RPMI8226 (cell line): ENCODE results near the gene COL13A1.
A peak's percentile ranks its signal among the peaks of the same experiment; 100 is the strongest.

Experiments used
- DNase-seq: peaks from one replicate; pipeline ENCODE4 v3.0.0-alpha.2; 2015

Gene COL13A1

DNA sequence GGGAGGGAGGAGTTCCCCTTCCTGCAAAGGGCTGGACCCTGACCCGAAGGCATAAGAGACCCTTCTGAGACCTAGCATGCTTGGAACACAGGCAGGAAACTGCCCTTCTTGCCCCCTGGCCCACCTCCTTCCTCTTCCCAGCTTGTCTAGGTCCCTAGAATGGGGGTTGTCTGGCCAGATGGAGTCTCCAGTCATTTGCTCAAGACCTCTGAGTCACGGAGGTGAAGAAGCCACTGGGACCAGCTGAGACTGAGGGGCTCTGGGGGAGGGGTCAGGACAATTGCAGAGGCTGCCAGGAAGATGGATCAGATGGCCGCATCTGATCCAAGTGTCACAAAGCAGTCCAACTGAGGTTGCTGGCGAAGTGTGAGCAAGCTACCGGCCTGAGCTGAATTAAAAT, 46.2 kb downstream of the COL13A1 start:
- DNase-seq: no peak

DNA sequence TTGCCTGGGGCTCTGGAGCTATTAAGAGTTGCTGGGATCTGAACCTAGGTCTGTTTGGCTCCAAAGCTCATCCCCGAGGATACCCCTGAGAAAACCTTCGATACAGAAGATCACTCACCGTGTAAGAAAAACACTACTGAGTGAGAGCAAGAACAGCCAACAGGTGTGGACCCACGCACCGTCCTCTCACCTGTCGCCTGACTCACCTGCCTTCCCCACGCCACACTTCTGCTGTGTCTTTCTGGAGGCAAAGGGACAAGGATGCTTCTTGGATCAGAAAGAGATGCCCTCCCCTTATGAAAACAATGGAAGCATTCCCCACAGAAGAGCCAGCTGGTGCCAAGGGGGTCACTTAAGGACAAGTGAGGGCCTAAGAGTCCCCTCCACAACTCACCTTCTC, 46.7 kb downstream of the COL13A1 start:
- DNase-seq: no peak

DNA sequence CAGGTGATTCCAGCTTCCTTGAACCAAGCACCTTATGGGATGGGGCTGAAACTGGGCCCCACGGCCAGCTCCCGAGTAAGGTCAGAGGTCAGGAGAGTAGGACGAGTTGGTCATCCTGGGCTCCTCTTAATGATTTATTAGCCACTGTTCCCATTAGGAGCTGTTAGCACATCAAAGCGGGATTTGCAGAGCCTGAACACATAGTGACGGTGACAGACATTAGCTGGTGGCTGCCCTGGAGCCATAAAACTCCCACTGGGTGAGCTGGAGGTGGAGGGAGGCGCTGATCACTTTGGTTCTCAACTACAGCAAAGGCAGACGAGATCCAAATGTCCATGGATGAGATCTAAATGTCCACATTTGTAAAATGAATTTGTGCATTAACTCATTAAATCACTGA, 48.1 kb downstream of the COL13A1 start:
- no peak for DNase-seq

DNA sequence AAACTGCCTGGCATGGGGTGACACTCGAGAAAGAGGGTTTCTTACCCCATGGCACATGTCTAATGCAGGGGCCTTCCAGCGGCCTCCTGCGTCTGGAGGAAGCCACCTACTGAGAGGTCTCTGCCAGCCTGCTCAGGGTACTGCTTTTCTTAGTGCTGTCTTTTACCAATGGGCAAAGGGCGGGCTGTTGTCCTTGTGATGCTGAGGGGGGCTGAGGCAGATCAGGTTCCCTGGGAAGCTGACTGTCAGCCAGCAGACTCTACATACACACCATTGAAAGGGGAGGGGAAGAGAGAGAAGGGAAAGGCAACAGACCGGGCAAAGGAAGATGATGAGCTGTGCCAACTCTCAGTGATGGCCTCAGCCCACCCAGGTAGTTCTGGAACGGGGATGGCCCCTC, 48.7 kb downstream of the COL13A1 start:
- no peak for DNase-seq

DNA sequence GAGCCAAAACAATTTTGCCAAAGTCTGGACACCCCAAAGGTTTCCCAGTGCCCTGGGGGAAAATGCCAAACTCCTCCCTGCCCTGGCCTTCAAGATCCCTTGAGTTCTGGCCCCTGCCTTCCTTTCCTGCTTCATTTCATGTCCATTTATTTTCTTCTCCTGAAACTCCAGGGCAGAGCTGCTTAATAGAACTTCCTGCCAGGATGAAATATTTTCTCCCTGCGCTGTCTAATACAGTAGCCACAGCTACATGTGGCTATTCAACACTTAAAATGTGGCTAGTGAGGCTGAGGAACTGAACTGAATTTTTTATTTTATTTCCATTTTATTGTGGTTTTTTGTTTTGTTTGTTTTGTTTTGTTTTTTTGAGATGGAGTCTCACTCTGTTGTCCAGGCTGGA, 49.6 kb downstream of the COL13A1 start:
- no peak for DNase-seq

DNA sequence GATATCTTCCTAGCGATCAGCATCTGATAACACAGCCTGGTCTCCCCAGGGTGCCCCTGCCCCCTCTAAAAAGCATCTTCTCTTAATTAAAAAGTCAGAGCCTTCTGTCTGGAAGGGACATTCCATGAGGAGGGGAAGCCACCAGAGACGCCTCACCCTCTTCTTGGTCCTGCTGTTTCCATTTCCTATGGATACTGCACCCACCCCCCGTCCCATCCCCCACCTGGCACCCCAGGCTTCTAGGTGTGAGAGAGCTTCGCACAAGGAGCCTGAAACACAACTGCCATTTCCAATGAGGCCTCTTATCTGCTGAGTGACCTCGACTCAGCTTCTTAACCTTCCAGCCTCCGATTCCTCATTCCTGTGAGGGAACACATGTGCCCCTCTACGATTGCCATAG, 51.4 kb downstream of the COL13A1 start:
- DNase-seq: no peak

DNA sequence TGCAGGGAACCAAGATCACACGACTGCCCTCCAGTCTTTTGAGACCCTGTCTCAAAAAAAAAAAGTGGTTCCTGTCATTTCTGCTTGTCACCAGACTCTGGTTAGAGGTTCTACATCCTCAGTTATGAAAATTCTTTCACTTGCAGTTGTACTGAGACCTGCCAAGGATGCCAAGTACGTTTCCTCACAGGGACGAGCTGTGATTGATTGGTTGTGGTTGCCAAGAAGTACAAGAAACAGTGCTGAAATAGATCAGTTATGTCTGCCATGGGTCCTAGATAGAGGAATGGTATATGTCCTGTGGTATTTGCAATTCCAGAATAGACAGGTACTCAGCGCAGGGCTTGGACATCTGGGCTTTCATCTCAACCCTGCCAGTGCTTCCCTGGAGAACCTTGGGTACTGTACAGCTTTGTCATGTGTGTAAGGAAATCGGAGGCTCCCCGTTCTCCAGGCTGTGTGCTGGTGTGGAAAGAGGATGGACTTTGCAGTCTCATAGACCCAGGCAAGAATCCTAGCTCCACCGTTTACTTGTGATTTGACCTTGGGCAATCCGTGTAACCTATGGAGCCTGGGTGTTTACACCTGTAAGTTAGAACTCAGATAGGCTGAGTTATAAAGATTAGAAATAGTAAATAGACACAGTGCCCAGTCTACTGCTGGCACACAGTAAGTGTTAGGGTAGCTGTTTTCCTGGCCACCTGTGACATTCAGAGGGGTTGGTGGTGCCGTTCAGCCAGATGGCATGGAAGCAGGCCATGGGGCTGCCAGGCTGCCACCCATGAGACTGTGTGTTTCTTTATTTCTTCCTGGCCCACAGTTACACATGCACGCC, 53.0 kb downstream of the COL13A1 start:
- DNase-seq: peak; percentile 42

DNA sequence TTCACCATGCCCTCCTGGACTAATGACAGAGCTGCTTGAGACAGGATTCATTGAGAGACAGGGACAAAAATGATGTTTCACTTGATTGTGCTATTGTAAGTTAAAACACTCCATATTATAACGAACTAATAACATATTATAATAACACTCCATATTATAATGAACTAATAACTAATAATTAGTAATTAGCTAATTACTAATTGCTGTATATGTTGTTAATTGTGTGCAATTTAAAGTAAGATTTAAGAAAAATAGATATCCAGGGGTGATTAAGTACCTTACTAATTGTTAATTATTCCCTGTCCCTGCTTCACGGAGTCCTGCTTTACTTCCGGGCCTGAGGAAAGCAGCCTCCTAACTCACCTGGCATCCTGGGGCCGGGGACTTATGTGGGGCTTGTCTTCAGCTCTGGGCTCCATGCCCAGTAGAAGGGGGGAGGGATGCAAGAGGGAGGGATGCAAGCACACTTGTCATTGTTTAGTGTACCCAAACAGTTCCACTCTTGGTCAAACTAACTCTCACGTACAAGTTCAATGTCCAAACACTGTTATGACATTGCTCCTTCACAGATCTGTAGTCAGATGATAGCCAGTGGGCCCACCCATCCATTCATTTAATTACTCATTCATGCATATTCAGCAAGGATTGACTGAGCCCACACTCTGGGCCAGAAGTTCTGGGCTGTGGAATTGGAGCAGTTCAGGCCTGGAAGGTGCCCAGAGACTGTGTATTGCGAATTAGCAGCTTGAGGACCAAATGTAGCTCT, 53.8 kb downstream of the COL13A1 start:
- peak; percentile 59 for DNase-seq

DNA sequence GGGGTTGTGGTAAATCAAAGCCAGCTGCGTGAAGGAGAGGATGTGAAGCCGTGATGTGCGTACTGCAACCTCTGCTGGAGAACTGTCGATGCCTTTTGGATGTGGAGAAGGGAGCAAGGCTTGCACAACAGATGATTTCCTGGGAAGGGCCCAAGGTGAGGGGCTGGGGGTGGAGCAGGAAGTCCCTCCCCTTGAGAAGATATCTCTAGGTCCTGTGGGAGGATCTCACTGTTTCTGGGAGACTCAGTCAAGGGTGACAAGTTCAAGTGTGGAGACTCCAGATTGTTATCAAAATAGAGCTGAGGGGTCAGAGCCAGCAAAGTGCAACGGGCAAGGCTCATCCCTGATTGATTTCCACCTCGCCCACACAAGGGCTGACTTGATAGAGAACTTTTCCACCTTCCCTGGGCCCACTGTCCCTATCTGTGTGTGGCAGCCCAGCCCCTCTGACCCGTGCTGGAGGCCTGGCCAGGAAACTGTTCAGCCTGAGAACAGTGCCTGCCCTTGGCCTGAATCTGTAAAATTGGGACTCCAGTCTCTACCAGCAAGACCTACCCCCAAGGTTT, 55.0 kb downstream of the COL13A1 start:
- DNase-seq: no peak

DNA sequence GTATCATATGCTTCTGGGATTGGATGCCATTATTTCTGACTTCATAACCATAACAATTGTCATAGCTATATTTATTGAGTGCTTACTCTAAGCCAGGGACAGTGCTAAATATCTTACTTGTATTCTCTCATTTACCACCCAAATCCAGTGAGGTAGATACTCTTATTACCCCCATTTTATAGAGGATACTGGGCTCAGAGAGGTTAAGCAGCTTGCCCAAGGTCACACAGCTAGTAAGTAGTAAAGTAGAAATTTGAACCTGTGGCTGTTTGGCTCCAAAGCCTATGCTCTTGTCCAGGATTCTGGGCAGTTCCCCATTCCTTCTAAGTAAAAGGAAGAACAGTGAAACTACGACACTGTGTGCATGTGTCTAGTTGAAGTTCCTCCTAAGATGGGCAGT, 56.5 kb downstream of the COL13A1 start:
- DNase-seq: no peak

DNA sequence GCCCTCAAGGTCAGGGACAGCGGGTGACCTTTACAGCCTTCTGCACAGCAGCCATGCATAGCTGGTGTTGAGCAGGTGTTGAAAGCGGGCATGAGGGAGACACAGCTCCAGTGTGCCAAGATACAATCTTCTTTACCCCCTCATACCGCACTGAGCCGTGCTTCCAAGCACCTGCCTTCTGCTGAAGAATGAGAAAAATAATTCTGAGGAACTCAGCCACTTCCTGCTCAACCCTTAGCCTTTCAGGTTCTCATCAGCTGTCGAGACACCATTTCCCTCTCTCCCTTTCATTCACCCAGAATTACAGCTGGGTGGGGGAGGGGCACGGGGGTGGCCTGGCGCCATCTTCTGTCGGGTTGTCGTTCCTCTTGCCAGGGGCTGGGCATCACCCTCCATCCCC, 58.6 kb downstream of the COL13A1 start:
- peak; percentile 71 for DNase-seq

DNA sequence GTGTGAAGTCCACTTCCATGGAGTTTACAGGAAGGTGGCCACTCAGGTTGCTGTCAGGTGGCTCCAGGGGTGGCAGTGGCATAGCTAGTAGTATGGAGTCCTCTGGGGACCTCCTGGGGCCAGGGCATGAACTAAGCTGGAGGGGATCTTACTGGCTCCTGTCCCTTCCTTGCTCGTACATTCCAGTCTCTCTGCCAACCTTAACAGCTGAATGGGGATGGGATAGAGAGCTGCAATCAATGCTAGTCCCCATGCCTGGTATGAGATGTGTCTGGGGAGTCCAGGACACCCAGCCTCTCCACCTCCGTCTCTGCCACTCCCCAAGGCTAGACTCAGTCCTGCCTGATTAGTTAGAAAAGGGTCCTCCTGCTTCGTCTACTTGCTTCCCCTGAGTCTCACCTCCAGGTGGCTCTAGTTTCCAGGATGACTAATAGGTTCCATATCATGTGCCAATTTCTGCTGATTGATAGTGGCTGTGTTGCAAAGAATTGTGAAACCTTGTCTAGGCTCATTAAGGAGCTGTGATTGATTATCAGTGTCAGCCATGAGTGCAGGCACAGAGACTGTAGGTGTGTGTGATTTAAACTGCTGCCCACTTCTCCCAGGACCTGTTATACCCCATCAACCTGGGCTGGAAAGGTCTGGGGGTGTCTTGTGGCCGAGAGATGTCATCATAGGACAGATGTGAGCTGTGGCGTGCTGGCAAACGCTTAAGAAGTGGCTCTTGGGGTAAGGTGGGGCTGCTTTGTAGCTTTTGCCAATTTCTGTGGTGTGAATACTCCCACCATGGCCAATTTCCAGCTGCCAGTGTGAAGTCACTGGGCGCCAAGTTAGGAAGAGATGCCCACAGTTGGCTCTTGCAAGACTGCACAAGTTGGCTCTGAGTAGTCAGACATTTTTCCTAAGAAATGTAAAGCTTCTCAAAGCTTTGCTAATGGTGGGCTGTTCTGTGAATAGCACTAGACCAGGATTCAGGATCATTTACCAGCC, 59.8 kb downstream of the COL13A1 start:
- peak; percentile 60 for DNase-seq

DNA sequence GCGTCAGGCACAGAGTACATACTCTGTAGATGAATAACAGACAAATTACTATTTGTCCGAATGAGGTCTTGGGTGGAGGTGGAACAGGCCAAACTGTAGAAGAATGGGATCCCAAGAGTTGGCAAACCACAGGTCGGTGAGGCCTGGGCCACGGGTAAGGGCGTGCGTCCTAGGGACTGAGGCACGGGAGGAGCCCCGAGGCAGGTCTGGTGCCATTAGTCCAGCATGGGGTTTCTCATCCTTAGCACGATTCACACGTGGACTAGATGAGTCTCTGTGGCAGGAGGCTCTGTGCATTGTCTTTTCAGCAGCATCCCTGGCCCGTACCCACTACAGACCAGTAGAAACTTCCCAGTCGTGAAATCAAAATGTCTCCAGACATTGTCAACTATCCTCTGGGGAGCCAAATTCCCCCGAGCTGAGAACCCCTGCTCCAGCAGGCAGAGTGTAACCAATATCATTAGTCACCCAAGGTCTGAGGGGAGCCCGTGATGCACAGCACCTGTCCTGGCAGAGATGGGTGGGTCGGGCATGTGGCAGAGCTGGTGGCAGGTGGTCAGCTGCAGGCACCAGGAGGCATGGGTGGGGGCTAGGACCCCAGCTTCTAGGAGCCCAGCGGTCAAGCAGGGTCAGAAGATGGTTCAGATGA, 61.3 kb downstream of the COL13A1 start:
- no peak for DNase-seq

DNA sequence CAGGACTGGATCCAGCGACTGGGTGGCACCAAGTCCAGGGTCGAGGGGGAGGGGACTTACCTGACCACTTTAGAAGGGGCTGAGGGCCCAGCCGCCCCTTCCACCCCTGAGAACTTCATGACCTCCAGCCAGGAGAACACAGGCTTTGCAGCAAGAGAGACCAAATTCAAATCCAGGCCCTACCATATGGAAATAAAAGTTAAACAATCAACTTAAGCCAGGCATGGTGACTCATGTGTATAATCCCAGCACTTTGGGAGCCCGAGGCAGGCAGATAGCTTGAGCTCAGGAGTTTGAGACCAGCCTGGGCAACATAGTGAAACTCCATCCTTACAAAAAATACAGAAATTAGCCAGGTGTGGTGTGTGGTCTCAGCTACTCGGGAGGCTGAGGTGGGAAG, 61.9 kb downstream of the COL13A1 start:
- no peak for DNase-seq

DNA sequence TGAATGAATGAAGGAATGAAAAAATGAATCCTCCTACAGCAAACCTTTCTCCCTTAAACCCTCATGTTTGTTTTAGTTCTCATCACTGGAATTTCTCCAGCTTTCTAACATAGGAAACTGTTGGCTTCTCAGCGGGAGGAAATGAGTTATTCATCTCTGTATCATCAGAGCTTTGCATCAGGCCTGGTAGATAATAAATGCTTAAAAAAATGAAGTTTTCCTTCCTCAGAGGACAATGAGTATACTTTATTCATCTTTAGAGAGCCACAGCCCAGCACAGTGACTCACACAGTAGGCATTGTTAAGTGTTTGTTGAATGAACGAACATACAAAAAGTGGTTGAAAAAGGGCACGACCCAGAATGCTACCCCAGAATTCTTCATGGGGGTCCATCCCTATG, 62.6 kb downstream of the COL13A1 start:
- no peak for DNase-seq

DNA sequence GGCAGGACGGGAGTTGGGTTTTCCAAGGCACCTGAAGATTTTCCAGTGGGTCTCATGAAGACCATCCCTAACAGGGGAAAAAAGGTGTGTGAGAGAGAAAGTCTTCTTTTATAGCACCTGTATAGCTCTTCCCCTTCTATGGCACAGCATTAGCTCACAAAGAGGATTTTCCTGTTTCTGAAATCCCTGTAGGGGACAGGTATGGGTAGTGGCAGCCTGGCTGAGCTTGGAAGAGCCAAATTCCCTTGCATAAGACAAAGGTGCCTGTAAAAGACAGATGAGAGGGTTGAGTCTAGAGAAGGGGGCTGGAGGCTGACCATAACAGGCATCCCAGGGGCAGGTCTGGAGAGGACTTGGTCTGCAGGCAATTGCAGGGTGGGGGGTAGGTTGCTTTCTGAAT, 63.7 kb downstream of the COL13A1 start:
- DNase-seq: no peak

DNA sequence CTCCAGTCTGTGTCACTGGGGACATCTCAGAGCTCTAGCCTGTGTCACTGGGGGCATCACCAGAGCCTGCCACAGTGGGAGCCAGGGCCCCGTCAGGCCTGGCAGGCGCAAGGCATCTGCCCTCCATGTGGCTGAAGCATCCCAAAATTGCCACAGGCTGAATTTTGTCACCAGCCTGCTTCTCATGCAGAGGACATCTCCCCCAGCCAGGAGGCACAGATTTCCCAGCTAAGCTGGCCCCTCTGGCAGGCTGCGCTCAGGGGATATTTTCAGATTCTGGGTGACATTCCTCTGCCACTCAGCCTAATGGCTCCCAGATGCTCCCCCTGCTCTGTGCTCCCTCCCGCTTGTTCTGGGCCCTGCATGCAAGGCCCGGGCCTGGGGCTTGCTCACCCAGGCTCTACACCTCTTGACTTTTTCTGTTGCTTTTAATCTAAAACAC, 64.6 kb downstream of the COL13A1 start:
- DNase-seq: no peak

DNA sequence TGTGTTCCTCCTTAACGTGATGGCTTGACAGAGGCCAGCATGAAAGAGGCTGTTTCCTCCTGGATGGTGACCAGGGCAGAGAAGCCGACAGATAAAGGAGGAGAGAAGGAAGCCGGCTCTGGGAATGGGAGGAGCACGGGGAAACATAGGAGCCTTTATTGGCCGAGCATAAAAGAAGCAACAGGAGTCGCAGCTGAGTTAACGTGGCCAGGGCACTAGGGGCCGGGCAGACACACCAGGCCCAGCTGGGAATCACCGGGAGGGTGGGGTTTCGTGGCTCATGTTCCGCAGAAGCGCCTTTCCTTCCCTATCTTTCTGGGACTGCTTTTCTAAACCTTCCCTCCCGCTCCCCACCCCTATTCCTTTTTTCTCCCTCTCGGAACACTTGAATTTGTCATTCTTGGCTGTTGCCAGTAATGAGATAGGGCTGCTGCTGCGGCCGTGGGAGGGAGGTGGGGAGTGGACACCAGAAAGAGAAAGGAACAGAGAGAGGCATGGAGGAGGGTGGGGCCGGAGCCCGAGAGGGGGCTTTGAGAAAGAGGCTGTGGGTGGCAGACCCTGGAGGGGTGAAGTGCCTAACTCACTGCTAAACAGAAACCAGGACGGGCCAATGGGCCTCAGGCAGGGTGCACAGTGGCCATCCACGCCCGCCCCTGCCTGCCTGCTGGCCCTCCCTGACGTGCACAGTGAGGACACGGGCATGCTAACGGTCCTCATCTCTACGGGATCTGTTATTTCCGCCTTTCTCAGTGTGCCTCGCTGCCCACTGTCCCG, 65.2 kb downstream of the COL13A1 start:
- DNase-seq: no peak

DNA sequence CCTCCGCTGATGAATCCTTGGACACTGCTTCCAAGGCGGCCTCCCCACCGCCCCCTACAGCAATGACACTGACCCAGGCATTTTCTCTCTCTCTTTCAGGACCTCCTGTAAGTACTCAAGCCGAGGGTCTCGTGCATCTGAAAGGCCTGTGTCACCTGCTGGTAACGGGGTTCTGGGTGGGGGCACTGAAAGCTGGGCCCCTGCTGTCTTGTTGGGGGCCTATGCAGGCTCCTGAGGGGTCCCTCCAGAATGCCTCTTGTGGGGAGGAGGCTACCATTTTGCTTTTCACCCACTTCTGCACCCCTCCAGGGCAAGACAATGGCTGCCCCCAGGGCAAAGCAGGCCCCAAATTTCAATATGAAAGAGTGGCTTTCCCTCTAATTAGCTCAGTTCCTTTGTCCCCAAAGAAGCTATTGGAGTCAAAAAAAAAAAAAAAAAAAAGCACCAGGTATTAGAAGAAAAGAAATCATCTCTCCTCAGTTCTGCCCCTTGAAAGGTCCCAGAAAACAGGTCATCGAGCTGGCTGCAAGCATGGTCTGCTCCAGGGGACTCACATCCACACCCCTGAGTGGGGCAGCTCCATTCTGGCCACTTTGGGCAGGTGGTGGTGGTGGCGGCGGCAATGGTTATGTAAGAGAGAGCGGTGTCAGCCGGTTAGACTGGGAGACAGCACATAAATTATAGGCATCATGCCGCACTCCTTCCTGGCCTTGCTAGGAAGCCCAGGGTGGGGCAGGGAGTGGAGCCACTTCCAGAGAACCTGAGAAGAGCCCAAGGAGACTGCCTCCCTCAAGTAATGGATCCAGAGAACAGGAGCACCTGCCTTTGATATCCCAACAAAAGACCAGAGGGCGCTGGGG, 66.2 kb downstream of the COL13A1 start:
- DNase-seq: no peak

DNA sequence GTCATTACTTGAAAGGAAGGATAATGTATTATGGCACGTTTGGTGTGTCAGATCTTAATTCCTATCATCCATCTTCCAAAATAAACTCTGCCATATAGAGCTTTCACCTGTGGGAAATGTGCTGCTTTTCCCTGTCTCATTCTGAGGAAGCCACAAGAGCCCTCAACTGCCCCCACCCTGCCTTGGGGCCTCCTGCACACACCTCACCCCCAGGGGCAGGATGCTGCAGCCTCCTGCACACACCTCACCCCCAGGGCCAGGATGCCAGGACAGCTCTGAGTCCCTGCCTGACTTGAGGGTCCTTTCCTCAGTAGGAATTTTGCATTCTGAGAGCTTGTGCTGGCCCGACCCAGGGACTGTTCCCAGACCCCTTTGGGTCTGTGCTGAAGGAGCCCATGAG, 67.1 kb downstream of the COL13A1 start:
- no peak for DNase-seq
